Type B pancreatic cell (in vitro differentiated cells): Measurements from ENCODE around the gene DND1. TPM values are rescaled to one million over a fixed set of nuclear protein-coding genes. Genes with fewer than 3 reads are reported as not detected.
A peak's percentile ranks its signal among the peaks of the same experiment; 100 is the strongest.
"Not testable (repeated sequence)": the region's sequence is repeated elsewhere in the genome, so short reads cannot be mapped to it uniquely, and the experiment has no call there.

ENCODE experiments used
- DNase-seq: peaks from one replicate; pipeline ENCODE4 v3.0.0; 2021; ENCODE audit warnings: mixed read lengths; ENCODE audit not compliant: unreplicated experiment; ENCODE audit errors: extremely low spot score
- H3K27ac Mint-ChIP-seq: 2 replicates; pipeline ENCODE4 v1.8.0; 2021; ENCODE audit warnings: mild to moderate bottlenecking, mixed read lengths
- H3K27me3 Mint-ChIP-seq: 2 replicates; pipeline ENCODE4 v1.8.0; 2021; ENCODE audit warnings: mixed read lengths
- H3K36me3 Mint-ChIP-seq: 2 replicates; pipeline ENCODE4 v1.8.0; 2021; ENCODE audit warnings: mixed read lengths
- H3K4me1 Mint-ChIP-seq: one replicate; pipeline ENCODE4 v1.8.0; 2021; ENCODE audit warnings: mixed read lengths; ENCODE audit not compliant: unreplicated experiment
- H3K4me3 Mint-ChIP-seq: 2 replicates; pipeline ENCODE4 v1.8.0; 2021; ENCODE audit warnings: mild to moderate bottlenecking, mixed read lengths
- H3K9me3 Mint-ChIP-seq: 2 replicates; pipeline ENCODE4 v1.8.0; 2021; ENCODE audit warnings: mixed read lengths
- total RNA-seq: library from RNA; stranded (reverse); gene quantifications from 2 replicates; pipeline ENCODE4 v1.2.1, GENCODE V29; 2021; ENCODE audit warnings: low replicate concordance
- TF ChIP-seq, protein P1 (sequence below): fragments of 200-600 bp; sonication (generic); conservative IDR thresholded peaks from 2 replicates; pipeline ENCODE4 v1.5.0; 2021; ENCODE audit warnings: antibody characterized with exemption, mild to moderate bottlenecking

DND1 gene
- total RNA-seq, 1 donor from 2014 or later, result 2.6 TPM

DNA sequence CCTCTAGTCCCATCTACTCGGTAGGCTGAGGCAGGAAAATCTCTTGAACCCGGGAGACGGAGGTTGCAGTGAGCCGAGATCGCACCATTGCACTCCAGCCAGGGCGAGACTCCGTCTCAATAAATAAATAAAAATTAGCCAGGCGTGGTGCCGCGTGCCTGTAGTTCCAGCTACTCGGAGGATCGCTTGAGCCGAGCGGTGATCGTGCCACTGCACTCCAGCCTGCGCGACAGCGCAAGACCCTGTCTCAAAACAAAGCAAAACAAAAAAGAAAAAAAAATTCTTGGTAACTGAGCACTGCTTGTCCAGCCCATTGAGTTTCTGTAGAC lies 9.4 kb downstream of the DND1 start:
- Mint-ChIP-seq H3K9me3 (no peaks in the 10 kb centered on the region), H3K4me1 (peaks cover 22% of the 10 kb centered on the region), H3K27ac (peak overlapping the region; percentile 100), H3K27me3 (no peaks in the 10 kb centered on the region), H3K4me3 (peak overlapping the region; percentile 99), H3K36me3 (peaks cover 41% of the 10 kb centered on the region)
- TF ChIP-seq, protein P1, sequence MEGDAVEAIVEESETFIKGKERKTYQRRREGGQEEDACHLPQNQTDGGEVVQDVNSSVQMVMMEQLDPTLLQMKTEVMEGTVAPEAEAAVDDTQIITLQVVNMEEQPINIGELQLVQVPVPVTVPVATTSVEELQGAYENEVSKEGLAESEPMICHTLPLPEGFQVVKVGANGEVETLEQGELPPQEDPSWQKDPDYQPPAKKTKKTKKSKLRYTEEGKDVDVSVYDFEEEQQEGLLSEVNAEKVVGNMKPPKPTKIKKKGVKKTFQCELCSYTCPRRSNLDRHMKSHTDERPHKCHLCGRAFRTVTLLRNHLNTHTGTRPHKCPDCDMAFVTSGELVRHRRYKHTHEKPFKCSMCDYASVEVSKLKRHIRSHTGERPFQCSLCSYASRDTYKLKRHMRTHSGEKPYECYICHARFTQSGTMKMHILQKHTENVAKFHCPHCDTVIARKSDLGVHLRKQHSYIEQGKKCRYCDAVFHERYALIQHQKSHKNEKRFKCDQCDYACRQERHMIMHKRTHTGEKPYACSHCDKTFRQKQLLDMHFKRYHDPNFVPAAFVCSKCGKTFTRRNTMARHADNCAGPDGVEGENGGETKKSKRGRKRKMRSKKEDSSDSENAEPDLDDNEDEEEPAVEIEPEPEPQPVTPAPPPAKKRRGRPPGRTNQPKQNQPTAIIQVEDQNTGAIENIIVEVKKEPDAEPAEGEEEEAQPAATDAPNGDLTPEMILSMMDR, result no peak
- no peak for DNase-seq

DNA sequence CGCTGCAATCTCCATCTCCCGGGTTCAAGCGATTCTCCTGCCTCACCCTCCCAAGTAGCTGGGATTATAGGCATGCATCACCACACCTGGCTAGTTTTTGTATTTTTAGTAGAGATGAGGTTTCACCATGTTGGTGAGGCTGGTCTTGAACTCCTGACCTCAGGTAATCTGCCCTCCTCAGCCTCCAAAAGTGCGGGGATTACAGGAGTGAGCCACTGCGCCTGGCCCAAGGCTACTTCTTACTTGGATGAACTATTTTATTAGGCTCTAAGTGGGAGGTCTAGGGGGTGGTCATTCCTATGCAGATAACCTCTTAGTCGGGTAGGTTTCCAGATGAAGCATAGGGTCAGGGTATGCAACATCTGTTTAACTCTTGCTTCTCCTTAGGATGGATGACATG lies 13.0 kb downstream of the DND1 start:
- H3K36me3 Mint-ChIP-seq, result peaks cover 40% of the 10 kb centered on the region
- not testable (repeated sequence) for H3K27me3 Mint-ChIP-seq, H3K9me3 Mint-ChIP-seq, H3K4me1 Mint-ChIP-seq, DNase-seq, H3K27ac Mint-ChIP-seq, H3K4me3 Mint-ChIP-seq

DNA sequence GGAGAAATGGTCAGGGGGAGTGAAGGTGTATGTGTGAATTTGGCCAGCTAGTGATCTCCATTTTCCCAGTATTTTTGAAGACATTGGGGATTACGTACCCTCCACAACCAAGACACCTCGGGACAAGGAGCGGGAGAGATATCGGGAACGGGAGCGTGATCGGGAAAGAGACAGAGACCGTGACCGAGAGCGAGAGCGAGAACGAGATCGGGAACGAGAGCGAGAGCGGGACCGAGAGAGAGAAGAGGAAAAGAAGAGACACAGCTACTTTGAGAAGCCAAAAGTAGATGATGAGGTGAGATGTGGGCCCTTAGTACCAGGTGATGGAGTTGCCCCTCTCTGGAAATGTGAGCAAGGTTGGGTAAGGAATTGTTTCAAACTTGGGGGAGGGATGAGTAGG lies 14.5 kb downstream of the DND1 start:
- Mint-ChIP-seq H3K9me3 (no peaks in the 10 kb centered on the region), H3K4me3 (no peak overlapping the region), H3K4me1 (peaks cover 3% of the 10 kb centered on the region), H3K36me3 (peaks cover 49% of the 10 kb centered on the region), H3K27ac (no peak overlapping the region), H3K27me3 (no peaks in the 10 kb centered on the region)
- TF ChIP-seq, protein P1, result no peak
- no peak for DNase-seq

DNA sequence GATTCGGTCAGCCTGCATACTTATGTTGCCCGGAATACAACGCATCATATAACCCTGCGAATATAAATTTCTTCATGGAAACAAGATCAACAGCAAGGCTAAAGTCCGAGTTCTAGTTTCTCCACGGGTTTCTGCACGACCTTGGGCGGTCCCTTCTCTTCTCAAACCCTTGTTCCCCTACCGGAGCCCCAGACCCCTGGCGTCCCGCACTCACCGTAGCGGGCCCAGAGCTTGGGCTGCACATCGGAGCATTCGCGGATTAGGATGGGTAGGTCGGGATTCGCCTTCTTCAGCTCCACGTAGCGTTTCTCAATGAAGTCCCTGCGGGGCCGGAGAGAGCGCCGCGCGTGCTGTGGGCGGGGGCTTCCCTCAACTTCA lies 26.3 kb downstream of the DND1 start:
- Mint-ChIP-seq H3K4me3 (peak overlapping the region; percentile 99), H3K36me3 (peaks cover 20% of the 10 kb centered on the region)

DNA sequence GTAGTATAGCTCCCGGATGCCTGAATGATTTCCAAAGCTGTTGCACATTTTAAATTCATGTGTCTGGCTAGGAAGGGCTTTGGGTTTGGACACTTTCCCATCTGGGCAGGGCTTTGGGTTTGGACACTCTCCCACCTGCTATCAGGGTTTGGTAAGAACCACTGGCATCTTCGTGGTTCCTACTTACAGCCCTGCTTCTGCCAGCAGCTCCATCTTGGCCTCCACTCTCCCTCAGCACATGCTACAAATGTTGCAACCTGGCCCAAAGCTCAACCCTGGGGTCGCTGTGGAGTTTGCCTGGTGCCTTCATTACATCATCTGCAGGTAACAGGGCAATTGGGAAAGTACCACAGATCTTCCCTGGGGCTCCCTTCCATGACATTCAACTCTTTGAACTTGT lies 30.7 kb downstream of the DND1 start:
- TF ChIP-seq, protein P1, result no peak
- Mint-ChIP-seq H3K27ac (no peak overlapping the region), H3K36me3 (peaks cover 7% of the 10 kb centered on the region), H3K4me3 (no peak overlapping the region), H3K9me3 (no peaks in the 10 kb centered on the region), H3K4me1 (peaks cover 31% of the 10 kb centered on the region), H3K27me3 (no peaks in the 10 kb centered on the region)
- no peak for DNase-seq

More for the DNA sequence above, 26.3 kb downstream of the DND1 start:
- no peaks in the 10 kb centered on the region for H3K9me3 Mint-ChIP-seq
- peaks cover 16% of the 10 kb centered on the region for H3K4me1 Mint-ChIP-seq
- no peak for DNase-seq
- H3K27me3 Mint-ChIP-seq, result no peaks in the 10 kb centered on the region
- TF ChIP-seq, protein P1, result no peak
- peak overlapping the region; percentile 96 for H3K27ac Mint-ChIP-seq

DNA sequence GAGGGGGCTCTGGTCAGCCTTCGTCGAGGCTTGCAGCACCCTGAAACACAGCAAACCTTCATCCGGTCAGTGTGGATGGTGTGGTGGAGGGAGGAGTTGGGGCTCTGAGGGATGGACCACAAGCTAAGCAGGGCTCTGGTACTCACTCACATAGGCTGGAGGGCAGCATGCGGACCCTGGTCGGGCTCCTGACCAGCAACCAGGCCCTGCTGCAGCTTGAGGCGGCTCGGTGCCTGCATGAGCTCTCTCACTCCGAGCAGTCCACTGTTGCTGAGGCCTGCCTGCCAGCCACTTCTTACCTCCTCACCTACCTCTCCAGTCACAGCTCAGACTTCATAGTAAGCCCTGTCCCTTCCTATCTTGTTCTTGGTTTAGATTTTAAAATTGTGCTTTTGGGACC lies 31.7 kb downstream of the DND1 start:
- Mint-ChIP-seq H3K9me3 (no peaks in the 10 kb centered on the region), H3K36me3 (peaks cover 3% of the 10 kb centered on the region), H3K27ac (no peak overlapping the region), H3K4me1 (peaks cover 27% of the 10 kb centered on the region), H3K4me3 (no peak overlapping the region), H3K27me3 (no peaks in the 10 kb centered on the region)
- TF ChIP-seq, protein P1, result no peak
- DNase-seq, result no peak
